Measurements from ENCODE around the gene REEP3.
"Not testable (repeated sequence)": the region's sequence is repeated elsewhere in the genome, so short reads cannot be mapped to it uniquely, and the experiment has no call there.

Gene REEP3

GRCh38 chr10:63547628-63548360, 26.6 kb downstream of the REEP3 start:
- H3K27ac Mint-ChIP-seq: no peak overlapping the region
- peaks cover 8% of the 10 kb centered on the region for H3K4me1 Mint-ChIP-seq (ENCODE audit: low read depth)
- intact Hi-C loops (cut with micrococcal nuclease): no loop called here

GRCh38 chr10:63548860-63549259, 27.7 kb downstream of the REEP3 start:
- H3K36me3 Mint-ChIP-seq (ENCODE audit: low read depth): peaks cover 10% of the 10 kb centered on the region
- no peak overlapping the region for H3K27ac Mint-ChIP-seq
- intact Hi-C loops (cut with micrococcal nuclease): no loop called here
- H3K4me1 Mint-ChIP-seq (ENCODE audit: low read depth): peaks cover 17% of the 10 kb centered on the region
- no peaks in the 10 kb centered on the region for H3K9me3 Mint-ChIP-seq
- H3K27me3 Mint-ChIP-seq: no peaks in the 10 kb centered on the region
- H3K4me3 Mint-ChIP-seq: no peak overlapping the region

More at GRCh38 chr10:63547628-63548360, 26.6 kb downstream of the REEP3 start:
- H3K9me3 Mint-ChIP-seq: no peaks in the 10 kb centered on the region
- H3K36me3 Mint-ChIP-seq (ENCODE audit: low read depth): peaks cover 10% of the 10 kb centered on the region
- H3K4me3 Mint-ChIP-seq: no peak overlapping the region
- no peaks in the 10 kb centered on the region for H3K27me3 Mint-ChIP-seq

- Mint-ChIP-seq H3K36me3 (ENCODE audit: low read depth) (peaks cover 10% of the 10 kb centered on the region), H3K4me1 (ENCODE audit: low read depth) (peaks cover 17% of the 10 kb centered on the region), H3K27me3 (no peaks in the 10 kb centered on the region), H3K4me3 (no peak overlapping the region), H3K9me3 (no peaks in the 10 kb centered on the region), H3K27ac (no peak overlapping the region)
- intact Hi-C loops (cut with micrococcal nuclease): no loop called here
These were observed 28.6 kb downstream of the REEP3 start for GRCh38 chr10:63549810-63550209.

GRCh38 chr10:63553031-63553430, 31.8 kb downstream of the REEP3 start:
- no peaks in the 10 kb centered on the region for H3K9me3 Mint-ChIP-seq
- H3K27me3 Mint-ChIP-seq: no peaks in the 10 kb centered on the region
- no peaks in the 10 kb centered on the region for H3K36me3 Mint-ChIP-seq (ENCODE audit: low read depth)
- H3K27ac Mint-ChIP-seq: no peak overlapping the region
- intact Hi-C loops (cut with micrococcal nuclease): no loop called here
- no peak overlapping the region for H3K4me3 Mint-ChIP-seq
- peaks cover 26% of the 10 kb centered on the region for H3K4me1 Mint-ChIP-seq (ENCODE audit: low read depth)

- intact Hi-C loops (cut with micrococcal nuclease): no loop called here
- H3K27me3 Mint-ChIP-seq: no peaks in the 10 kb centered on the region
- H3K27ac Mint-ChIP-seq: no peak overlapping the region
- peaks cover 26% of the 10 kb centered on the region for H3K4me1 Mint-ChIP-seq (ENCODE audit: low read depth)
- H3K9me3 Mint-ChIP-seq: no peaks in the 10 kb centered on the region
- no peak overlapping the region for H3K4me3 Mint-ChIP-seq
- no peaks in the 10 kb centered on the region for H3K36me3 Mint-ChIP-seq (ENCODE audit: low read depth)
These were observed 32.3 kb downstream of the REEP3 start for GRCh38 chr10:63553473-63553872.

GRCh38 chr10:63554657-63555056, 33.5 kb downstream of the REEP3 start:
- peaks cover 26% of the 10 kb centered on the region for H3K4me1 Mint-ChIP-seq (ENCODE audit: low read depth)
- no peaks in the 10 kb centered on the region for H3K9me3 Mint-ChIP-seq
- H3K4me3 Mint-ChIP-seq: no peak overlapping the region
- no peaks in the 10 kb centered on the region for H3K27me3 Mint-ChIP-seq
- no peak overlapping the region for H3K27ac Mint-ChIP-seq
- H3K36me3 Mint-ChIP-seq (ENCODE audit: low read depth): no peaks in the 10 kb centered on the region
- intact Hi-C loops (cut with micrococcal nuclease): no loop called here

GRCh38 chr10:63555330-63555729, 34.1 kb downstream of the REEP3 start:
- Mint-ChIP-seq H3K4me3 (no peak overlapping the region), H3K9me3 (no peaks in the 10 kb centered on the region), H3K27me3 (no peaks in the 10 kb centered on the region), H3K36me3 (ENCODE audit: low read depth) (no peaks in the 10 kb centered on the region), H3K4me1 (ENCODE audit: low read depth) (peaks cover 26% of the 10 kb centered on the region), H3K27ac (no peak overlapping the region)
- intact Hi-C loops (cut with micrococcal nuclease): no loop called here

- Mint-ChIP-seq H3K27ac (no peak overlapping the region), H3K36me3 (ENCODE audit: low read depth) (no peaks in the 10 kb centered on the region), H3K27me3 (no peaks in the 10 kb centered on the region), H3K4me1 (ENCODE audit: low read depth) (peaks cover 20% of the 10 kb centered on the region), H3K4me3 (no peak overlapping the region), H3K9me3 (no peaks in the 10 kb centered on the region)
- intact Hi-C loops (cut with micrococcal nuclease): no loop called here
These were observed 37.1 kb downstream of the REEP3 start for GRCh38 chr10:63558132-63558784.

GRCh38 chr10:63561341-63561740, 40.1 kb downstream of the REEP3 start:
- Mint-ChIP-seq H3K4me1 (ENCODE audit: low read depth) (no peaks in the 10 kb centered on the region), H3K27me3 (no peaks in the 10 kb centered on the region), H3K4me3 (no peak overlapping the region), H3K36me3 (ENCODE audit: low read depth) (no peaks in the 10 kb centered on the region), H3K9me3 (no peaks in the 10 kb centered on the region), H3K27ac (no peak overlapping the region)
- intact Hi-C loops (cut with micrococcal nuclease): no loop called here

GRCh38 chr10:63562391-63562790, 41.2 kb downstream of the REEP3 start:
- no peaks in the 10 kb centered on the region for H3K9me3 Mint-ChIP-seq
- no peaks in the 10 kb centered on the region for H3K27me3 Mint-ChIP-seq
- intact Hi-C loops (cut with micrococcal nuclease): no loop called here
- H3K27ac Mint-ChIP-seq: no peak overlapping the region
- H3K4me3 Mint-ChIP-seq: no peak overlapping the region
- H3K36me3 Mint-ChIP-seq (ENCODE audit: low read depth): no peaks in the 10 kb centered on the region
- H3K4me1 Mint-ChIP-seq (ENCODE audit: low read depth): no peaks in the 10 kb centered on the region

- Mint-ChIP-seq H3K27me3 (no peaks in the 10 kb centered on the region), H3K9me3 (no peaks in the 10 kb centered on the region), H3K4me1 (ENCODE audit: low read depth) (no peaks in the 10 kb centered on the region), H3K27ac (no peak overlapping the region), H3K4me3 (no peak overlapping the region), H3K36me3 (ENCODE audit: low read depth) (no peaks in the 10 kb centered on the region)
- intact Hi-C loops (cut with micrococcal nuclease): no loop called here
These were observed 41.7 kb downstream of the REEP3 start for GRCh38 chr10:63562857-63563256.

GRCh38 chr10:63563623-63564022, 42.4 kb downstream of the REEP3 start:
- Mint-ChIP-seq H3K36me3 (ENCODE audit: low read depth) (no peaks in the 10 kb centered on the region), H3K9me3 (no peaks in the 10 kb centered on the region), H3K27ac (no peak overlapping the region), H3K27me3 (no peaks in the 10 kb centered on the region), H3K4me3 (no peak overlapping the region), H3K4me1 (ENCODE audit: low read depth) (no peaks in the 10 kb centered on the region)
- intact Hi-C loops (cut with micrococcal nuclease): no loop called here

- H3K4me1 Mint-ChIP-seq (ENCODE audit: low read depth); H3K9me3 Mint-ChIP-seq; H3K36me3 Mint-ChIP-seq (ENCODE audit: low read depth); H3K27ac Mint-ChIP-seq; H3K4me3 Mint-ChIP-seq; intact Hi-C loops (cut with micrococcal nuclease); H3K27me3 Mint-ChIP-seq: not testable (repeated sequence)
These were observed 43.5 kb downstream of the REEP3 start for GRCh38 chr10:63564731-63565130.

- Mint-ChIP-seq H3K4me3 (no peak overlapping the region), H3K9me3 (no peaks in the 10 kb centered on the region), H3K4me1 (ENCODE audit: low read depth) (peaks cover 18% of the 10 kb centered on the region), H3K27me3 (no peaks in the 10 kb centered on the region), H3K36me3 (ENCODE audit: low read depth) (peaks cover 25% of the 10 kb centered on the region), H3K27ac (no peak overlapping the region)
- intact Hi-C loops (cut with micrococcal nuclease): no loop called here
These were observed 52.0 kb downstream of the REEP3 start for GRCh38 chr10:63573068-63573697.
